WTC11 (cell line): ENCODE data around the gene POPDC3. TPM values are rescaled to one million over a fixed set of nuclear protein-coding genes. Genes with fewer than 3 reads are reported as not detected.

Experiments
- ATAC-seq: fragments of 200-7000 bp; cut with Tn5 transposase; 2 replicates; pipeline ENCODE4 v1.10.0; 2021; ENCODE audit warnings: mild to moderate bottlenecking, moderate library complexity
- CTCF ChIA-PET: fragments of 300-600 bp; sonication (Branson Sonifier 250); formaldehyde crosslinking; loops from one replicate; lab custom pipeline; 2021; ENCODE audit warnings: antibody characterized with exemption; lab: Charles Lee
- POLR2A ChIA-PET: fragments of 350-600 bp; sonication (Branson Sonifier 250); formaldehyde crosslinking; loops from one replicate; lab custom pipeline; 2021; ENCODE audit warnings: antibody characterized with exemption; lab: Charles Lee
- DNase-seq: peaks from one replicate; pipeline ENCODE4 v3.0.0; 2021; ENCODE audit warnings: low spot score
- H3K27ac Mint-ChIP-seq: 2 replicates; pipeline ENCODE4 v1.8.0; 2021; ENCODE audit warnings: mixed read lengths
- H3K27me3 Mint-ChIP-seq: 2 replicates; pipeline ENCODE4 v1.8.0; 2021; ENCODE audit warnings: low read depth, mild to moderate bottlenecking, moderate library complexity, mixed read lengths
- H3K36me3 Mint-ChIP-seq: 2 replicates; pipeline ENCODE4 v1.8.0; 2021; ENCODE audit warnings: mixed read lengths
- H3K4me1 Mint-ChIP-seq: 2 replicates; pipeline ENCODE4 v1.8.0; 2022; ENCODE audit warnings: mixed read lengths
- H3K4me3 Mint-ChIP-seq: 2 replicates; pipeline ENCODE4 v1.8.0; 2021; ENCODE audit warnings: mild to moderate bottlenecking, moderate library complexity, mixed read lengths
- H3K9me3 Mint-ChIP-seq: 2 replicates; pipeline ENCODE4 v1.8.0; 2021; ENCODE audit warnings: mixed read lengths
- ATF1 ChIP-seq: sonication (generic); formaldehyde crosslinking; IDR thresholded peaks from 2 replicates; pipeline ENCODE4 v1.8.1; 2023; ENCODE audit warnings: mild to moderate bottlenecking, moderate library complexity, missing genetic modification reagents
- ELF4 ChIP-seq: sonication (generic); formaldehyde crosslinking; IDR thresholded peaks from 2 replicates; pipeline ENCODE4 v1.8.1; 2022; ENCODE audit warnings: low read depth, mild to moderate bottlenecking, moderate library complexity, missing genetic modification reagents
- EMX1 ChIP-seq: fragments of 250-450 bp; sonication (Bioruptor Pico); IDR thresholded peaks from 2 replicates; pipeline ENCODE4 v1.8.0; 2021; ENCODE audit warnings: mild to moderate bottlenecking
- ETV6 ChIP-seq: sonication (generic); formaldehyde crosslinking; IDR thresholded peaks from 2 replicates; pipeline ENCODE4 v1.8.1; 2022; ENCODE audit warnings: mild to moderate bottlenecking, missing genetic modification reagents
- FOXK1 ChIP-seq: sonication (generic); formaldehyde crosslinking; IDR thresholded peaks from 2 replicates; pipeline ENCODE4 v1.8.0; 2022; ENCODE audit warnings: mild to moderate bottlenecking, moderate library complexity, missing genetic modification reagents
- GRHL2 ChIP-seq: fragments of 250-450 bp; sonication (Bioruptor Pico); IDR thresholded peaks from 2 replicates; pipeline ENCODE4 v1.8.0; 2022; ENCODE audit warnings: mild to moderate bottlenecking, moderate library complexity; ENCODE audit not compliant: insufficient replicate concordance, severe bottlenecking
- GTF2I ChIP-seq: fragments of 250-450 bp; sonication (Bioruptor Pico); conservative IDR thresholded peaks from 2 replicates; pipeline ENCODE4 v1.4.0; 2021; ENCODE audit warnings: mild to moderate bottlenecking
- IRF2 ChIP-seq: sonication (generic); formaldehyde crosslinking; IDR thresholded peaks from 2 replicates; pipeline ENCODE4 v1.8.0; 2022; ENCODE audit warnings: low read depth, missing genetic modification reagents, borderline replicate concordance
- MXD4 ChIP-seq: fragments of 250-450 bp; sonication (Bioruptor Pico); IDR thresholded peaks from 2 replicates; pipeline ENCODE4 v1.8.0; 2021; ENCODE audit warnings: mild to moderate bottlenecking, moderate library complexity, borderline replicate concordance
- NR1H2 ChIP-seq: sonication (generic); formaldehyde crosslinking; IDR thresholded peaks from 2 replicates; pipeline ENCODE4 v1.9.0; 2021; ENCODE audit warnings: mild to moderate bottlenecking, moderate library complexity, missing genetic modification reagents
- NR3C1 ChIP-seq: sonication (generic); formaldehyde crosslinking; conservative IDR thresholded peaks from 2 replicates; pipeline ENCODE4 v1.8.1; 2023; ENCODE audit warnings: low read depth, mild to moderate bottlenecking, missing genetic modification reagents
- TCF7 ChIP-seq: sonication (generic); formaldehyde crosslinking; IDR thresholded peaks from 2 replicates; pipeline ENCODE4 v1.8.0; 2022; ENCODE audit warnings: mild to moderate bottlenecking, low read depth, missing genetic modification reagents, moderate library complexity
- ZBTB21 ChIP-seq: sonication (generic); formaldehyde crosslinking; IDR thresholded peaks from 2 replicates; pipeline ENCODE4 v1.8.1; 2023; ENCODE audit warnings: mild to moderate bottlenecking, missing genetic modification reagents, borderline replicate concordance
- ZNF396 ChIP-seq: fragments of 250-450 bp; sonication (Bioruptor Pico); IDR thresholded peaks from 2 replicates; pipeline ENCODE4 v1.8.0; 2021; ENCODE audit warnings: mild to moderate bottlenecking, moderate library complexity, borderline replicate concordance
- total RNA-seq: library from RNA; stranded (reverse); gene quantifications from 3 replicates; pipeline ENCODE4 v1.2.3, GENCODE V29; 2021
- TF ChIP-seq, protein P1 (sequence below): sonication (generic); formaldehyde crosslinking; IDR thresholded peaks from 2 replicates; pipeline ENCODE4 v1.8.1; 2022; ENCODE audit warnings: low read depth, mild to moderate bottlenecking, moderate library complexity, missing genetic modification reagents, borderline replicate concordance
- TF ChIP-seq, protein P2 (sequence below): sonication (generic); formaldehyde crosslinking; IDR thresholded peaks from 2 replicates; pipeline ENCODE4 v1.8.1; 2022; ENCODE audit warnings: missing genetic modification reagents, borderline replicate concordance
- TF ChIP-seq, protein P3 (sequence below): sonication (generic); formaldehyde crosslinking; IDR thresholded peaks from 2 replicates; pipeline ENCODE4 v1.8.1; 2023; ENCODE audit warnings: mild to moderate bottlenecking, missing genetic modification reagents, borderline replicate concordance
- TF ChIP-seq, protein P4 (sequence below): fragments of 200-600 bp; IDR thresholded peaks from 2 replicates; pipeline ENCODE4 v1.8.0; 2022; ENCODE audit warnings: antibody characterized with exemption
- TF ChIP-seq, protein P5 (sequence below): sonication (generic); formaldehyde crosslinking; IDR thresholded peaks from 2 replicates; pipeline ENCODE4 v1.8.1; 2022; ENCODE audit warnings: mild to moderate bottlenecking, moderate library complexity, missing genetic modification reagents
- TF ChIP-seq, protein P6 (sequence below): fragments of 250-450 bp; sonication (Bioruptor Pico); IDR thresholded peaks from 2 replicates; pipeline ENCODE4 v2.1.2; 2022; ENCODE audit warnings: mild to moderate bottlenecking, moderate library complexity
- TF ChIP-seq, protein P7 (sequence below): fragments of 250-450 bp; sonication (Bioruptor Pico); IDR thresholded peaks from 2 replicates; pipeline ENCODE4 v1.9.0; 2021; ENCODE audit warnings: moderate library complexity, mild to moderate bottlenecking, inconsistent platforms, borderline replicate concordance

Gene POPDC3
- total RNA-seq, 1 experiment from 2014 or later, result 2.7 TPM

DNA sequence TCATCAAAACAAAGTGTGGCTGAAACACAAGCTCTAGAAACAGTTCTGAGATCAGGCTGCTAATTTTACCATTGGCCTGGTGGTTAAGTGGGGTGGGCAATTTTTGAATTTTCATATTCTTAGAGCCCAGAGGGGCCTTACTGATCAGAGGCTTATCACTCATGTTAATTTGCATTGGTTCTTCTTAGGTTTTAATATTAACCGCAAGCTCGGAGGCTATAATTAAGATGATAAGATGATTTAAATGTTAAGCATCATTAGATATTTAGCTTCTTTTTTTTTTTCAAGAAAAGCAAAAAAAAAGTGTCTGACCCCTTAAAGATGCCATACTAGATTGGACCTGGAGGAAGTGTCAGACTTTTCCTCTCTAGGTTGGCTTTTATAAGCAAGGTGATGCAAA lies 8.4 kb upstream of the POPDC3 start:
- Mint-ChIP-seq H3K27ac (no peak overlapping the region), H3K27me3 (no peaks in the 10 kb centered on the region), H3K4me1 (peaks cover 16% of the 10 kb centered on the region), H3K9me3 (no peaks in the 10 kb centered on the region), H3K36me3 (no peaks in the 10 kb centered on the region), H3K4me3 (no peak overlapping the region)
- no peak for ATAC-seq
- CTCF ChIA-PET, result no interaction called here
- POLR2A ChIA-PET, result no interaction called here
- no peak for DNase-seq
- TF ChIP-seq GTF2I (CRISPR knock-in tag) (no peak), ELF4 (CRISPR knock-in tag) (no peak), FOXK1 (CRISPR knock-in tag) (no peak), TCF7 (CRISPR knock-in tag) (no peak), MXD4 (CRISPR knock-in tag) (no peak), ATF1 (CRISPR knock-in tag) (no peak), ZBTB21 (CRISPR knock-in tag) (no peak), IRF2 (CRISPR knock-in tag) (no peak), GRHL2 (CRISPR knock-in tag) (no peak)
- TF ChIP-seq, protein P1, sequence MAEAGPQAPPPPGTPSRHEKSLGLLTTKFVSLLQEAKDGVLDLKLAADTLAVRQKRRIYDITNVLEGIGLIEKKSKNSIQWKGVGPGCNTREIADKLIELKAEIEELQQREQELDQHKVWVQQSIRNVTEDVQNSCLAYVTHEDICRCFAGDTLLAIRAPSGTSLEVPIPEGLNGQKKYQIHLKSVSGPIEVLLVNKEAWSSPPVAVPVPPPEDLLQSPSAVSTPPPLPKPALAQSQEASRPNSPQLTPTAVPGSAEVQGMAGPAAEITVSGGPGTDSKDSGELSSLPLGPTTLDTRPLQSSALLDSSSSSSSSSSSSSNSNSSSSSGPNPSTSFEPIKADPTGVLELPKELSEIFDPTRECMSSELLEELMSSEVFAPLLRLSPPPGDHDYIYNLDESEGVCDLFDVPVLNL, result no peak
- TF ChIP-seq, protein P2, sequence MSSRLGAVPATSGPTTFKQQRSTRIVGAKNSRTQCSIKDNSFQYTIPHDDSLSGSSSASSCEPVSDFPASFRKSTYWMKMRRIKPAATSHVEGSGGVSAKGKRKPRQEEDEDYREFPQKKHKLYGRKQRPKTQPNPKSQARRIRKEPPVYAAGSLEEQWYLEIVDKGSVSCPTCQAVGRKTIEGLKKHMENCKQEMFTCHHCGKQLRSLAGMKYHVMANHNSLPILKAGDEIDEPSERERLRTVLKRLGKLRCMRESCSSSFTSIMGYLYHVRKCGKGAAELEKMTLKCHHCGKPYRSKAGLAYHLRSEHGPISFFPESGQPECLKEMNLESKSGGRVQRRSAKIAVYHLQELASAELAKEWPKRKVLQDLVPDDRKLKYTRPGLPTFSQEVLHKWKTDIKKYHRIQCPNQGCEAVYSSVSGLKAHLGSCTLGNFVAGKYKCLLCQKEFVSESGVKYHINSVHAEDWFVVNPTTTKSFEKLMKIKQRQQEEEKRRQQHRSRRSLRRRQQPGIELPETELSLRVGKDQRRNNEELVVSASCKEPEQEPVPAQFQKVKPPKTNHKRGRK (CRISPR knock-in tag), result no peak
- TF ChIP-seq, protein P3, sequence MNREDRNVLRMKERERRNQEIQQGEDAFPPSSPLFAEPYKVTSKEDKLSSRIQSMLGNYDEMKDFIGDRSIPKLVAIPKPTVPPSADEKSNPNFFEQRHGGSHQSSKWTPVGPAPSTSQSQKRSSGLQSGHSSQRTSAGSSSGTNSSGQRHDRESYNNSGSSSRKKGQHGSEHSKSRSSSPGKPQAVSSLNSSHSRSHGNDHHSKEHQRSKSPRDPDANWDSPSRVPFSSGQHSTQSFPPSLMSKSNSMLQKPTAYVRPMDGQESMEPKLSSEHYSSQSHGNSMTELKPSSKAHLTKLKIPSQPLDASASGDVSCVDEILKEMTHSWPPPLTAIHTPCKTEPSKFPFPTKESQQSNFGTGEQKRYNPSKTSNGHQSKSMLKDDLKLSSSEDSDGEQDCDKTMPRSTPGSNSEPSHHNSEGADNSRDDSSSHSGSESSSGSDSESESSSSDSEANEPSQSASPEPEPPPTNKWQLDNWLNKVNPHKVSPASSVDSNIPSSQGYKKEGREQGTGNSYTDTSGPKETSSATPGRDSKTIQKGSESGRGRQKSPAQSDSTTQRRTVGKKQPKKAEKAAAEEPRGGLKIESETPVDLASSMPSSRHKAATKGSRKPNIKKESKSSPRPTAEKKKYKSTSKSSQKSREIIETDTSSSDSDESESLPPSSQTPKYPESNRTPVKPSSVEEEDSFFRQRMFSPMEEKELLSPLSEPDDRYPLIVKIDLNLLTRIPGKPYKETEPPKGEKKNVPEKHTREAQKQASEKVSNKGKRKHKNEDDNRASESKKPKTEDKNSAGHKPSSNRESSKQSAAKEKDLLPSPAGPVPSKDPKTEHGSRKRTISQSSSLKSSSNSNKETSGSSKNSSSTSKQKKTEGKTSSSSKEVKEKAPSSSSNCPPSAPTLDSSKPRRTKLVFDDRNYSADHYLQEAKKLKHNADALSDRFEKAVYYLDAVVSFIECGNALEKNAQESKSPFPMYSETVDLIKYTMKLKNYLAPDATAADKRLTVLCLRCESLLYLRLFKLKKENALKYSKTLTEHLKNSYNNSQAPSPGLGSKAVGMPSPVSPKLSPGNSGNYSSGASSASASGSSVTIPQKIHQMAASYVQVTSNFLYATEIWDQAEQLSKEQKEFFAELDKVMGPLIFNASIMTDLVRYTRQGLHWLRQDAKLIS (CRISPR knock-in tag), result no peak

DNA sequence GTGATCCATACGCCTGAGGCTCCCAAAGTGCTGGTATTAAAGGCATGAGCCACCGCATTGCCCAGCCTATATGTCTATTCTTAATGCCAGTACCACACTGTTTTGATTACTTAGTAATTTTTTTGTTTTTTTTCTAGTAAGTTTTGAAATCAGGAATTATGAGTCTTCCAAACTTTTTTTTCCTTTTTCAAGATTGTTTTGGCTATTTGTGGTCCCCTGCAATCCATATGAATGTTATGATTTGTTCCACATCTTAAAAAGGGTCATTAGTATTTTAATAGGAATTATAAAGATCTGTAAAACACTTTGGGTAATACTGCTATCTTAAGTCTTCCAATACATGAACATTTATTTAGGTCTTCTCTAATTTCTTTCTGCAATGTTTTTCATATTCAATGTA lies 6.8 kb upstream of the POPDC3 start:
- Mint-ChIP-seq H3K4me1 (peaks cover 31% of the 10 kb centered on the region), H3K27me3 (no peaks in the 10 kb centered on the region), H3K27ac (no peak overlapping the region), H3K9me3 (no peaks in the 10 kb centered on the region), H3K36me3 (no peaks in the 10 kb centered on the region), H3K4me3 (no peak overlapping the region)
- ChIA-PET POLR2A (no interaction called here), CTCF (no interaction called here)
- no peak for ATAC-seq
- no peak for DNase-seq
- TF ChIP-seq, protein P4, sequence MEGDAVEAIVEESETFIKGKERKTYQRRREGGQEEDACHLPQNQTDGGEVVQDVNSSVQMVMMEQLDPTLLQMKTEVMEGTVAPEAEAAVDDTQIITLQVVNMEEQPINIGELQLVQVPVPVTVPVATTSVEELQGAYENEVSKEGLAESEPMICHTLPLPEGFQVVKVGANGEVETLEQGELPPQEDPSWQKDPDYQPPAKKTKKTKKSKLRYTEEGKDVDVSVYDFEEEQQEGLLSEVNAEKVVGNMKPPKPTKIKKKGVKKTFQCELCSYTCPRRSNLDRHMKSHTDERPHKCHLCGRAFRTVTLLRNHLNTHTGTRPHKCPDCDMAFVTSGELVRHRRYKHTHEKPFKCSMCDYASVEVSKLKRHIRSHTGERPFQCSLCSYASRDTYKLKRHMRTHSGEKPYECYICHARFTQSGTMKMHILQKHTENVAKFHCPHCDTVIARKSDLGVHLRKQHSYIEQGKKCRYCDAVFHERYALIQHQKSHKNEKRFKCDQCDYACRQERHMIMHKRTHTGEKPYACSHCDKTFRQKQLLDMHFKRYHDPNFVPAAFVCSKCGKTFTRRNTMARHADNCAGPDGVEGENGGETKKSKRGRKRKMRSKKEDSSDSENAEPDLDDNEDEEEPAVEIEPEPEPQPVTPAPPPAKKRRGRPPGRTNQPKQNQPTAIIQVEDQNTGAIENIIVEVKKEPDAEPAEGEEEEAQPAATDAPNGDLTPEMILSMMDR, result no peak
- TF ChIP-seq, protein P5, sequence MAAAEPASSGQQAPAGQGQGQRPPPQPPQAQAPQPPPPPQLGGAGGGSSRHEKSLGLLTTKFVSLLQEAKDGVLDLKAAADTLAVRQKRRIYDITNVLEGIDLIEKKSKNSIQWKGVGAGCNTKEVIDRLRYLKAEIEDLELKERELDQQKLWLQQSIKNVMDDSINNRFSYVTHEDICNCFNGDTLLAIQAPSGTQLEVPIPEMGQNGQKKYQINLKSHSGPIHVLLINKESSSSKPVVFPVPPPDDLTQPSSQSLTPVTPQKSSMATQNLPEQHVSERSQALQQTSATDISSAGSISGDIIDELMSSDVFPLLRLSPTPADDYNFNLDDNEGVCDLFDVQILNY (CRISPR knock-in tag), result no peak
- TF ChIP-seq, protein P6, sequence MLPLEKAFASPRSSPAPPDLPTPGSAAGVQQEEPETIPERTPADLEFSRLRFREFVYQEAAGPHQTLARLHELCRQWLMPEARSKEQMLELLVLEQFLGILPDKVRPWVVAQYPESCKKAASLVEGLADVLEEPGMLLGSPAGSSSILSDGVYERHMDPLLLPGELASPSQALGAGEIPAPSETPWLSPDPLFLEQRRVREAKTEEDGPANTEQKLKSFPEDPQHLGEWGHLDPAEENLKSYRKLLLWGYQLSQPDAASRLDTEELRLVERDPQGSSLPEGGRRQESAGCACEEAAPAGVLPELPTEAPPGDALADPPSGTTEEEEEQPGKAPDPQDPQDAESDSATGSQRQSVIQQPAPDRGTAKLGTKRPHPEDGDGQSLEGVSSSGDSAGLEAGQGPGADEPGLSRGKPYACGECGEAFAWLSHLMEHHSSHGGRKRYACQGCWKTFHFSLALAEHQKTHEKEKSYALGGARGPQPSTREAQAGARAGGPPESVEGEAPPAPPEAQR (CRISPR knock-in tag), result no peak
- no peak for TF ChIP-seq ZNF396
- no peak for TF ChIP-seq MXD4 (CRISPR knock-in tag)
- no peak for TF ChIP-seq EMX1 (CRISPR knock-in tag)
- TF ChIP-seq IRF2 (CRISPR knock-in tag), result no peak
- TF ChIP-seq ELF4 (CRISPR knock-in tag), result no peak
- TF ChIP-seq, protein P7, sequence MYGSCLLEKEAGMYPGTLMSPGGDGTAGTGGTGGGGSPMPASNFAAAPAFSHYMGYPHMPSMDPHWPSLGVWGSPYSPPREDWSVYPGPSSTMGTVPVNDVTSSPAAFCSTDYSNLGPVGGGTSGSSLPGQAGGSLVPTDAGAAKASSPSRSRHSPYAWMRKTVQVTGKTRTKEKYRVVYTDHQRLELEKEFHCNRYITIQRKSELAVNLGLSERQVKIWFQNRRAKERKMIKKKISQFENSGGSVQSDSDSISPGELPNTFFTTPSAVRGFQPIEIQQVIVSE (CRISPR knock-in tag), result no peak
- TF ChIP-seq NR3C1, result no peak
- no peak for TF ChIP-seq NR1H2 (CRISPR knock-in tag)
- TF ChIP-seq ETV6 (CRISPR knock-in tag), result no peak
